Keratinocyte (primary cell): ENCODE measurements around the gene DST. TPM values are rescaled to one million over a fixed set of nuclear protein-coding genes. Genes with fewer than 3 reads are reported as not detected.

Experiments used
- DNase-seq: peaks from one replicate; pipeline ENCODE4 v3.0.0-alpha.2; 2011; ENCODE audit warnings: low read depth, missing footprints, low spot score
- FAIRE-seq: peaks from 2 replicates; lab custom pipeline; 2011; peaks lifted over from hg19 to GRCh38; lab: Jason Lieb, UNC
- H2AFZ ChIP-seq: 2 replicates; pipeline ENCODE4 v1.6.0; 2012; ENCODE audit warnings: low read length, control low read depth, inconsistent platforms; ENCODE audit not compliant: control insufficient read depth
- H3K27ac ChIP-seq: 2 replicates; pipeline ENCODE4 v1.5.1; 2011; ENCODE audit warnings: low read length; ENCODE audit not compliant: control insufficient read depth, insufficient read depth
- H3K27me3 ChIP-seq: 3 replicates; pipeline ENCODE4 v1.6.0; 2011; ENCODE audit warnings: low read length; ENCODE audit not compliant: control insufficient read depth, insufficient read depth; ENCODE audit errors: extremely low read depth
- H3K36me3 ChIP-seq, 2 experiments: 2 replicates in 1 of 2; 3 replicates in 1 of 2; pipeline ENCODE4 v1.5.1; 2011; ENCODE audit warnings: low read length in 2 of 2, mild to moderate bottlenecking in 1 of 2; ENCODE audit not compliant: control insufficient read depth in 2 of 2, insufficient read depth in 2 of 2; ENCODE audit errors: extremely low read depth in 1 of 2
- H3K4me1 ChIP-seq: 3 replicates; pipeline ENCODE4 v1.5.1; 2011; ENCODE audit warnings: low read length; ENCODE audit not compliant: control insufficient read depth, insufficient read depth; ENCODE audit errors: extremely low read depth
- H3K4me2 ChIP-seq: 3 replicates; pipeline ENCODE4 v1.6.0; 2011; ENCODE audit warnings: low read depth, low read length; ENCODE audit not compliant: control insufficient read depth, insufficient read depth; ENCODE audit errors: extremely low read depth
- H3K4me3 ChIP-seq, 3 experiments: fragments of 200-600 bp in 1 of 3; sonication (generic) in 1 of 3; 2 replicates in 2 of 3; 3 replicates in 1 of 3; pipeline ENCODE4 v1.5.1; 2011 to 2016; ENCODE audit warnings: low read length in 3 of 3, mild to moderate bottlenecking in 3 of 3, control low read depth in 2 of 3, inconsistent platforms in 1 of 3, low read depth in 1 of 3, mixed read lengths in 1 of 3, mixed run types in 1 of 3, moderate library complexity in 1 of 3; ENCODE audit not compliant: control insufficient read depth in 2 of 3, insufficient read depth in 2 of 3; ENCODE audit errors: extremely low read depth in 1 of 3
- H3K79me2 ChIP-seq: 2 replicates; pipeline ENCODE4 v1.6.0; 2012; ENCODE audit warnings: low read length; ENCODE audit not compliant: control insufficient read depth, insufficient read depth
- H3K9ac ChIP-seq: 3 replicates; pipeline ENCODE4 v1.6.0; 2011; ENCODE audit warnings: low read length; ENCODE audit not compliant: control insufficient read depth, insufficient read depth; ENCODE audit errors: extremely low read depth
- H3K9me1 ChIP-seq: 3 replicates; pipeline ENCODE4 v1.6.0; 2011; ENCODE audit warnings: low read length; ENCODE audit not compliant: control insufficient read depth, insufficient read depth; ENCODE audit errors: extremely low read depth
- H3K9me3 ChIP-seq: 2 replicates; pipeline ENCODE4 v1.5.1; 2012; ENCODE audit warnings: low read depth, low read length; ENCODE audit not compliant: control insufficient read depth
- H4K20me1 ChIP-seq: 3 replicates; pipeline ENCODE4 v1.6.0; 2011; ENCODE audit warnings: low read length; ENCODE audit not compliant: control insufficient read depth, insufficient read depth; ENCODE audit errors: extremely low read depth
- CTCF ChIP-seq, 3 experiments: IDR thresholded peaks in 1 of 3; conservative IDR thresholded peaks in 1 of 3; optimal IDR thresholded peaks in 1 of 3; 2 replicates in 2 of 3; 3 replicates in 1 of 3; pipeline versions ENCODE3 to v1.5.1; 2011; ENCODE audit warnings: low read length in 3 of 3, mild to moderate bottlenecking in 3 of 3, moderate library complexity in 2 of 3, control low read depth in 1 of 3, inconsistent platforms in 1 of 3; ENCODE audit not compliant: insufficient read depth in 2 of 3; ENCODE audit errors: extremely low read depth in 1 of 3
- EZH2 ChIP-seq: IDR thresholded peaks from one replicate; pipeline ENCODE4 v1.6.1; 2012; ENCODE audit warnings: inconsistent platforms, mild to moderate bottlenecking, low read length, moderate library complexity
- dilution Hi-C: fragments of 300-500 bp; cut with MboI; formaldehyde crosslinking; loops from one replicate; pipeline ENCODE4 v1.7.0; 2020; ENCODE audit warnings: low sequenced_read_pairs; ENCODE audit not compliant: extremely low pct_ligation_motif_present
- polyA plus RNA-seq, 5 experiments: library from polyadenylated mRNA; depleted of rRNA in 3 of 5; stranded (reverse) in 3 of 5; stranded (forward) in 1 of 5; unstranded in 1 of 5; fragments of >200 nt; gene quantifications; 1 replicate in 1 of 5; 2 replicates in 3 of 5; 3 replicates in 1 of 5; pipeline versions ENCODE4 v1.2.1 to v1.2.3, GENCODE V29; 2011 to 2012; ENCODE audit warnings: missing spikeins in 2 of 5, low read depth in 1 of 5, low replicate concordance in 1 of 5

DST gene
- polyA plus RNA-seq, 1 donor (not counting 4 experiments of a cell fraction or from before 2014, with no cell fraction given): 455 TPM

DNA sequence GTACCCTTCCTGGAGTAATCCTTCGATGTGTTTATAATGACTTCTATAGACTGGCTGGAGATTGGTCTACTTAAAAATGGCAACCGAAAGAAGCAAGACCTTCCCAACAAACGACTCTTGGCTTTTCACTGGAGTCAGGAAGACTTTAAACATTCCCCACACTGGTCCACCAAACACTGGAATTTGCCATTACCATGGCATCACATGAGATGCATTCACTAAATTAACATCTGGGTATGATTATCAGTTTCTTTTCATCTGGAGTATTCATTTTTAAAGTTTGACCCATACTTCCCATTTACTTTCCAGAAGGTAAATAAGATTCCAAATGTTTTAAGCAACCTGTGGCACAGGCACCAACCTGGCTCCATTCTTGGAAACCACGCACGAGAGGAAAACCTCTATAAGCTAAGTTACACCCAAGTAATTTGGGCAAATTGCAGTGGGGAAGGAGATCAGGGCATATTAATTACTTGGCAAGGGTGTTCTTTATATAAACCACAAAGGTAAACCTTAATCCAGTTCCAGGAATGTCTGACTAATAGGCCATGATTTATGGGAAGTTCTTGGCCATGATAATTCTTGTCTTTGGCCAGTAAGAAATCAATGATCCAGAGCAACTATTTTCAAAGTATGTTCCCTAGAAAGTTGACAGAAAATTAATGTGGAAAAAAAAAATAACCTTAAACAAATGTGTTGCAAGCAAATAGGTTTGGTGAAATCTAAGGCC is 205.4 kb downstream of the DST start:
- Histone ChIP-seq H3K4me2 (peak overlapping the region; percentile 42), H3K9me3 (peaks cover 2% of the 10 kb centered on the region), H4K20me1 (no peaks in the 10 kb centered on the region), H3K4me1 (peaks cover 24% of the 10 kb centered on the region), H3K36me3 (no peaks in the 10 kb centered on the region), H3K79me2 (no peaks in the 10 kb centered on the region), H3K4me3 (no peak overlapping the region), H3K27ac (no peak overlapping the region), H3K9ac (no peak overlapping the region), H3K9me1 (no peaks in the 10 kb centered on the region), H2AFZ (no peak overlapping the region), H3K27me3 (no peaks in the 10 kb centered on the region)
- FAIRE-seq (peak; percentile 79), DNase-seq (no peak)
- dilution Hi-C loops: no loop called here
- TF ChIP-seq CTCF (optimal IDR thresholded peaks at IDR 0.05 in 1 of 3, IDR thresholded peaks at IDR 0.05 in 1 of 3, conservative IDR thresholded peaks at IDR 0.05 in 1 of 3; ENCODE audit: extremely low read depth in 1 of 3, insufficient read depth in 2 of 3, low read length in 3 of 3) (no peak), EZH2 (no peak)

DNA sequence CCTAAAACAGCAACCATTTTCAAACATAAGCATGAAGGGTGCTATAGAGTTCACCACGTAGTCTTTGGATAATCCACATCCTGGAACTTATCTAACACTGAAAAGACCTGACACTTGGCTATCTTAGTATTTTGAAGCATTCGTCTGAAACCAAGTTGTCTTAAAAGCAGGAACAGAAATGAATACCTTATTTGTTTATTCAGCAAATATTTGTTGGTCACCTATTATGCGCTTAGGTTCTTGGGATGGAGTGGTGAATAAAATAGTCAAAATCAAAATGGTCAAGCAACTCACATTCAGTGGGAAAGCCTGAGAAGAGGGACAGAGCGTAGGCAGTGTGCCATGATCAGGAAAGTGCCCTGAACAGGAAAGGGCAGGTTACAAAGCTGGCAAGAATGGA is 206.9 kb downstream of the DST start:
- TF ChIP-seq EZH2: no peak
- TF ChIP-seq CTCF (optimal IDR thresholded peaks at IDR 0.05 in 1 of 3, IDR thresholded peaks at IDR 0.05 in 1 of 3, conservative IDR thresholded peaks at IDR 0.05 in 1 of 3; ENCODE audit: extremely low read depth in 1 of 3, insufficient read depth in 2 of 3, low read length in 3 of 3): no peak
- Histone ChIP-seq H3K9me3 (peaks cover 2% of the 10 kb centered on the region), H3K4me1 (peaks cover 24% of the 10 kb centered on the region)

More for the DNA sequence above, 206.9 kb downstream of the DST start:
- Histone ChIP-seq H2AFZ (no peak overlapping the region), H4K20me1 (no peaks in the 10 kb centered on the region), H3K79me2 (no peaks in the 10 kb centered on the region), H3K4me2 (no peak overlapping the region), H3K4me3 (no peak overlapping the region), H3K27ac (no peak overlapping the region), H3K27me3 (no peaks in the 10 kb centered on the region), H3K9ac (no peak overlapping the region), H3K36me3 (no peaks in the 10 kb centered on the region), H3K9me1 (no peaks in the 10 kb centered on the region)
- DNase-seq (no peak), FAIRE-seq (peak; percentile 55)
- dilution Hi-C loops: no loop called here
